ENCODE measurements around the gene FNDC3B.

FNDC3B gene

DNA sequence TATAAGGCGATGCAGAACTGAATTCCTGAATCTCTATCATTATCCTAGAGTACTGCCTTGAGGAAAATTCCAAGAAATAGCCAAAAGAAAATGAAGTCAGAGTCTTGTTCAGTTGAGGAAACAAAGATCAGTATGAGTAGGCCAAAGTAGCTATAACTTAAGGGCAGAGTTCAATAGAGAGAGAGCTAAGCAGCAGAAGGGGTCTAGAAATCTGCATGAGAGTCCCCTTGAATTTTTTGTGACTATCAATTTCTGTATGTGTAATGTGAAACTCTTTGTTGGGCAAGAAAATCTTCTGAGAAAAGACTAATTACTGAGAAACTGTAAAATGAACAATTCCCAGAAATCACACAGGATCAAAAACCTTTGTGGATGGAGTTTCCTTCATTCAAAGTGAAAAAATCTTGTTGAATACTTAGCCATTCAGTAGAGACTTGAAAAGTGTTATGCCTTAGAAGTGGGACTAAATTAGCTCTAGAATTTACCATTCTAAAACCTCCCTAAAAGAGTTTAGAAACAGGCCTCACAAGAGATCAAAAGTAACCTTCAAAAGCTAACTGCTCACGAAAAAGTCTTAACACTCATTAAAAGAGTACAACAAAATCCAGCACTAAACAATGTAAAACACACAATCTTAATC lies 43.1 kb upstream of the FNDC3B start:
- TF ChIP-seq, protein P1, sequence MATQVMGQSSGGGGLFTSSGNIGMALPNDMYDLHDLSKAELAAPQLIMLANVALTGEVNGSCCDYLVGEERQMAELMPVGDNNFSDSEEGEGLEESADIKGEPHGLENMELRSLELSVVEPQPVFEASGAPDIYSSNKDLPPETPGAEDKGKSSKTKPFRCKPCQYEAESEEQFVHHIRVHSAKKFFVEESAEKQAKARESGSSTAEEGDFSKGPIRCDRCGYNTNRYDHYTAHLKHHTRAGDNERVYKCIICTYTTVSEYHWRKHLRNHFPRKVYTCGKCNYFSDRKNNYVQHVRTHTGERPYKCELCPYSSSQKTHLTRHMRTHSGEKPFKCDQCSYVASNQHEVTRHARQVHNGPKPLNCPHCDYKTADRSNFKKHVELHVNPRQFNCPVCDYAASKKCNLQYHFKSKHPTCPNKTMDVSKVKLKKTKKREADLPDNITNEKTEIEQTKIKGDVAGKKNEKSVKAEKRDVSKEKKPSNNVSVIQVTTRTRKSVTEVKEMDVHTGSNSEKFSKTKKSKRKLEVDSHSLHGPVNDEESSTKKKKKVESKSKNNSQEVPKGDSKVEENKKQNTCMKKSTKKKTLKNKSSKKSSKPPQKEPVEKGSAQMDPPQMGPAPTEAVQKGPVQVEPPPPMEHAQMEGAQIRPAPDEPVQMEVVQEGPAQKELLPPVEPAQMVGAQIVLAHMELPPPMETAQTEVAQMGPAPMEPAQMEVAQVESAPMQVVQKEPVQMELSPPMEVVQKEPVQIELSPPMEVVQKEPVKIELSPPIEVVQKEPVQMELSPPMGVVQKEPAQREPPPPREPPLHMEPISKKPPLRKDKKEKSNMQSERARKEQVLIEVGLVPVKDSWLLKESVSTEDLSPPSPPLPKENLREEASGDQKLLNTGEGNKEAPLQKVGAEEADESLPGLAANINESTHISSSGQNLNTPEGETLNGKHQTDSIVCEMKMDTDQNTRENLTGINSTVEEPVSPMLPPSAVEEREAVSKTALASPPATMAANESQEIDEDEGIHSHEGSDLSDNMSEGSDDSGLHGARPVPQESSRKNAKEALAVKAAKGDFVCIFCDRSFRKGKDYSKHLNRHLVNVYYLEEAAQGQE (IDR thresholded peaks at IDR 0.05; ENCODE audit: low read depth) = no peak
- TF ChIP-seq FOXM1 (IDR thresholded peaks at IDR 0.05; ENCODE audit: borderline replicate concordance, low read depth) (no peak), EP300 (IDR thresholded peaks at IDR 0.05; ENCODE audit: borderline replicate concordance) (no peak), RAD21 (IDR thresholded peaks at IDR 0.05; ENCODE audit: low read depth) (no peak), TEAD4 (IDR thresholded peaks at IDR 0.05) (no peak), CREB1 (IDR thresholded peaks at IDR 0.05; ENCODE audit: low read depth) (no peak)
- TF ChIP-seq, protein P2, sequence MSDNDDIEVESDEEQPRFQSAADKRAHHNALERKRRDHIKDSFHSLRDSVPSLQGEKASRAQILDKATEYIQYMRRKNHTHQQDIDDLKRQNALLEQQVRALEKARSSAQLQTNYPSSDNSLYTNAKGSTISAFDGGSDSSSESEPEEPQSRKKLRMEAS (IDR thresholded peaks at IDR 0.05) = no peak

DNA sequence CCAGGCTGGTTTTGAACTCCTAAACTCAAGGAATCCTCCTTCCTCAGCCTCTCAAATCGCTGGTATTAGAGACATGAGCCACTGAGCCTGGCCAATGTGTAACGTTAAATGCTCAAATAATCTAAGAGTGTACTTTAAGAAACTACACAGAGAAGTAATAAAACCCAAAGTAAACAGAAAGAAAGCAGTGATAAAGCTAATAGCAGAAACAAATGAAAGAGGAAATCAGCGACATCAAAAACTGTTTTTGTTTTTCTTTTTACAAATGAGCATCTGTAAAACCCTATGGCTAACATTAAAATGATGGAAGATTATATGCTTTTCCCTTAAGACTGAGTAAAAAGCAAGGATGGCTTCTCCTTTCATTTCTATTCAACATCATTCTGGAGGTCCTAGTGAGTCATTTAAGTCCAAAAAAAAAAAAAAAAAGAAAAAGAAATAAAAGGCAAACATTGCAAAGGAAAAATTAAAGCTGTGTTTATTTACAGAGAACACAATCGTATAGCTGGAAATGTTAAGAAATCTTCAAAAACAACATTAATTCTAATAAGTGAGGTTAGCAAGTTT lies 36.8 kb upstream of the FNDC3B start:
- TF ChIP-seq TCF12 (IDR thresholded peaks at IDR 0.05; ENCODE audit: low read depth) = no peak
- no peak for TF ChIP-seq CEBPB (IDR thresholded peaks at IDR 0.05)
- TF ChIP-seq EP300 (IDR thresholded peaks at IDR 0.05; ENCODE audit: borderline replicate concordance) = no peak
- TF ChIP-seq, protein P3, sequence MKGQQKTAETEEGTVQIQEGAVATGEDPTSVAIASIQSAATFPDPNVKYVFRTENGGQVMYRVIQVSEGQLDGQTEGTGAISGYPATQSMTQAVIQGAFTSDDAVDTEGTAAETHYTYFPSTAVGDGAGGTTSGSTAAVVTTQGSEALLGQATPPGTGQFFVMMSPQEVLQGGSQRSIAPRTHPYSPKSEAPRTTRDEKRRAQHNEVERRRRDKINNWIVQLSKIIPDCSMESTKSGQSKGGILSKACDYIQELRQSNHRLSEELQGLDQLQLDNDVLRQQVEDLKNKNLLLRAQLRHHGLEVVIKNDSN (IDR thresholded peaks at IDR 0.05) = no peak
- TF ChIP-seq RAD21 (IDR thresholded peaks at IDR 0.05; ENCODE audit: low read depth) = no peak
- no peak for TF ChIP-seq FOXM1 (IDR thresholded peaks at IDR 0.05; ENCODE audit: borderline replicate concordance, low read depth)
- no peak for TF ChIP-seq TEAD4 (IDR thresholded peaks at IDR 0.05)
- no peak for TF ChIP-seq TAF1 (IDR thresholded peaks at IDR 0.05; ENCODE audit: low read depth)
- TF ChIP-seq YY1 (IDR thresholded peaks at IDR 0.05; ENCODE audit: low read depth) = no peak
- TF ChIP-seq, protein P2 (IDR thresholded peaks at IDR 0.05) = no peak
- TF ChIP-seq, protein P1 (IDR thresholded peaks at IDR 0.05; ENCODE audit: low read depth) = no peak
- no peak for TF ChIP-seq ZBTB7A (IDR thresholded peaks at IDR 0.05; ENCODE audit: low read depth)
- no peak for TF ChIP-seq NFIC (IDR thresholded peaks at IDR 0.05)
- no peak for TF ChIP-seq EGR1 (IDR thresholded peaks at IDR 0.05)
- TF ChIP-seq CREB1 (IDR thresholded peaks at IDR 0.05; ENCODE audit: low read depth) = no peak

DNA sequence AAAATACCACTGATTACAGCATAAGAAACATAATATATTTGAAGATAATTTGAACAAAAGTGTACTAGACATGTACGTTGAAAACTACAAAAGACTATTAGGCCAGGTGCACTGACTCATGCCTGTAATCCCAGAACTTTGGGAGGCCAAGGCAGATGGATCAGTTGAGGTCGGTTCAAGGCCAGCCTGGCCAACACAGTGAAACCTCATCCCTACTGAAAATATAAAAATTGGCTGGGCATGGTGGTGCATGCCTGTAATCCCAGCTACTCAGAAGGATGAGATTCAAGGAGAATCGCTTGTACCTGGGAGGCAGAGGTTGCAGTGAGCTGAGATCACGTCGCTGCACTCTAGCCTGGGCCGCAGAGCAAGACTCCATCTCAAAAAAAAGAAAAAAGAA lies 36.2 kb upstream of the FNDC3B start:
- TF ChIP-seq NFIC (IDR thresholded peaks at IDR 0.05) = no peak
- TF ChIP-seq YY1 (IDR thresholded peaks at IDR 0.05; ENCODE audit: low read depth) = no peak
- TF ChIP-seq TCF12 (IDR thresholded peaks at IDR 0.05; ENCODE audit: low read depth) = no peak
- no peak for TF ChIP-seq CREB1 (IDR thresholded peaks at IDR 0.05; ENCODE audit: low read depth)

DNA sequence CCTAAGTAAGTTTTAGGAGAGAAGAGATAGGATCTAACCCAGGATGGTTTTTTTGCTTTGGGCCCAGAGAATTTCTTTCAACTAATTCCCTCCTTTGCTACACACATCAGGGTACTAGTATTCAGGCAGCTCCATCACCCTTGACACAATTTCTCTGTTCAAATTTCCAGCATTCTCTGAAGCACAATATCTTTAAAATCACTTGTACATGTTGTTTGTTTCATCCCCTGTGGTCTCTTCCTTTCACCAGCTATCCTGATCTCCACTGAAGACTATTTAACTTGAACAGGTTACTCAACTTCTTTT lies 32.4 kb upstream of the FNDC3B start:
- TF ChIP-seq, protein P2 (IDR thresholded peaks at IDR 0.05) = no peak
- TF ChIP-seq, protein P1 (IDR thresholded peaks at IDR 0.05; ENCODE audit: low read depth) = no peak
- TF ChIP-seq TCF12 (IDR thresholded peaks at IDR 0.05; ENCODE audit: low read depth) (no peak), TEAD4 (IDR thresholded peaks at IDR 0.05) (no peak), TAF1 (IDR thresholded peaks at IDR 0.05; ENCODE audit: low read depth) (no peak), FOXM1 (IDR thresholded peaks at IDR 0.05; ENCODE audit: borderline replicate concordance, low read depth) (no peak), CEBPB (IDR thresholded peaks at IDR 0.05) (no peak), EGR1 (IDR thresholded peaks at IDR 0.05) (no peak), YY1 (IDR thresholded peaks at IDR 0.05; ENCODE audit: low read depth) (no peak), EP300 (IDR thresholded peaks at IDR 0.05; ENCODE audit: borderline replicate concordance) (no peak), ZBTB7A (IDR thresholded peaks at IDR 0.05; ENCODE audit: low read depth) (no peak), RAD21 (IDR thresholded peaks at IDR 0.05; ENCODE audit: low read depth) (no peak), CREB1 (IDR thresholded peaks at IDR 0.05; ENCODE audit: low read depth) (no peak), NFIC (IDR thresholded peaks at IDR 0.05) (no peak)
- TF ChIP-seq, protein P3 (IDR thresholded peaks at IDR 0.05) = no peak

Measured in Ishikawa (cell line).